ENCODE data around the gene GTF2IRD2.
"Not testable (repeated sequence)": the region's sequence is repeated elsewhere in the genome, so short reads cannot be mapped to it uniquely, and the experiment has no call there.

The GTF2IRD2 gene

GRCh38 chr7:74756673-74757072, 94.7 kb downstream of the GTF2IRD2 start:
- H3K4me1 ChIP-seq (ENCODE audit: insufficient read depth, low read length); H3K27me3 ChIP-seq (ENCODE audit: insufficient read depth, low read length, poor library complexity); H3K4me2 ChIP-seq (ENCODE audit: insufficient read depth, low read length); H4K20me1 ChIP-seq (ENCODE audit: insufficient read depth, low read length); H3K27ac ChIP-seq (ENCODE audit: low read length); H3K36me3 ChIP-seq (ENCODE audit: insufficient read depth, low read length); H3K9ac ChIP-seq (ENCODE audit: low read depth, low read length); DNase-seq; H3K79me2 ChIP-seq (ENCODE audit: insufficient read depth, low read length); H2AFZ ChIP-seq (ENCODE audit: low read depth, low read length); ATAC-seq (ENCODE audit: insufficient read depth, low read depth); H3K9me3 ChIP-seq (ENCODE audit: insufficient read depth, low read length, severe bottlenecking); H3K4me3 ChIP-seq (ENCODE audit: low read depth in 1 of 2, low read length in 2 of 2): not testable (repeated sequence)

GRCh38 chr7:74753921-74754482, 97.4 kb downstream of the GTF2IRD2 start:
- H3K4me3 ChIP-seq (ENCODE audit: low read depth in 1 of 2, low read length in 2 of 2); ATAC-seq (ENCODE audit: insufficient read depth, low read depth); H3K4me2 ChIP-seq (ENCODE audit: insufficient read depth, low read length); H3K4me1 ChIP-seq (ENCODE audit: insufficient read depth, low read length); H2AFZ ChIP-seq (ENCODE audit: low read depth, low read length); H3K9ac ChIP-seq (ENCODE audit: low read depth, low read length); DNase-seq; H3K27ac ChIP-seq (ENCODE audit: low read length); H4K20me1 ChIP-seq (ENCODE audit: insufficient read depth, low read length); H3K9me3 ChIP-seq (ENCODE audit: insufficient read depth, low read length, severe bottlenecking); H3K36me3 ChIP-seq (ENCODE audit: insufficient read depth, low read length); H3K27me3 ChIP-seq (ENCODE audit: insufficient read depth, low read length, poor library complexity); H3K79me2 ChIP-seq (ENCODE audit: insufficient read depth, low read length): not testable (repeated sequence)
